Panc1 (cell line): ENCODE results near the gene APBB2. TPM values are rescaled to one million over a fixed set of nuclear protein-coding genes. Genes with fewer than 3 reads are reported as not detected.
A peak's percentile ranks its signal among the peaks of the same experiment; 100 is the strongest.

Experiments used
- ATAC-seq: fragments of 200-7000 bp; cut with Tn5 transposase; 2 replicates; pipeline ENCODE4 v1.9.1; 2020; ENCODE audit warnings: mild to moderate bottlenecking, moderate library complexity
- BruUV-seq: library from RNA; stranded (reverse); fragments of 400-500 nt; replicated peaks from 2 replicates; lab custom pipeline; 2021; lab: Mats Ljungman, UMichigan
- CTCF ChIA-PET: fragments of 300-600 bp; sonication (Branson Sonifier 250); formaldehyde crosslinking; loops from one replicate; lab custom pipeline; 2022; ENCODE audit warnings: antibody characterized with exemption; lab: Charles Lee
- POLR2A ChIA-PET: fragments of 300-600 bp; sonication (Branson Sonifier 250); formaldehyde crosslinking; loops from one replicate; lab custom pipeline; 2022; ENCODE audit warnings: antibody characterized with exemption; lab: Charles Lee
- DNase-seq: peaks from one replicate; pipeline ENCODE4 v3.0.0-alpha.2; 2010; ENCODE audit warnings: low read depth, low spot score
- H3K27ac ChIP-seq: 2 replicates; pipeline ENCODE4 v1.5.1; 2011; ENCODE audit warnings: mild to moderate bottlenecking, low read length, inconsistent platforms
- H3K27me3 ChIP-seq: fragments of 200-500 bp; sonication (Bioruptor generic); 2 replicates; pipeline ENCODE4 v1.6.0; 2014; ENCODE audit warnings: low read length, inconsistent platforms; ENCODE audit not compliant: control insufficient read depth, insufficient read depth
- H3K36me3 ChIP-seq: fragments of 200-500 bp; sonication (Bioruptor generic); 2 replicates; pipeline ENCODE4 v1.5.1; 2014; ENCODE audit warnings: inconsistent platforms, mild to moderate bottlenecking, low read length, moderate library complexity; ENCODE audit not compliant: control insufficient read depth, insufficient read depth
- H3K4me1 ChIP-seq: 2 replicates; pipeline ENCODE4 v1.5.1; 2011; ENCODE audit warnings: inconsistent platforms, mild to moderate bottlenecking, low read length, moderate library complexity; ENCODE audit not compliant: control insufficient read depth, insufficient read depth
- H3K4me3 ChIP-seq, 2 experiments: 2 replicates each; pipeline ENCODE4 v1.5.1; 2011 to 2012; ENCODE audit warnings: low read depth in 2 of 2, low read length in 2 of 2, mild to moderate bottlenecking in 2 of 2, inconsistent platforms in 1 of 2, moderate library complexity in 1 of 2
- H3K9me3 ChIP-seq: fragments of 200-500 bp; sonication (Bioruptor generic); 2 replicates; pipeline ENCODE4 v1.5.1; 2014; ENCODE audit warnings: low read depth, mild to moderate bottlenecking, inconsistent platforms, low read length, moderate library complexity; ENCODE audit not compliant: control insufficient read depth, insufficient read depth
- POLR2AphosphoS5 ChIP-seq: IDR thresholded peaks from 2 replicates; pipeline ENCODE4 v1.6.1; 2012; ENCODE audit warnings: mild to moderate bottlenecking, low read depth, low read length, moderate library complexity
- SIN3A ChIP-seq: IDR thresholded peaks from 2 replicates; pipeline ENCODE4 v1.6.1; 2012; ENCODE audit warnings: low read depth, mild to moderate bottlenecking, low read length, moderate library complexity, borderline replicate concordance; ENCODE audit not compliant: insufficient read depth
- TCF7L2 ChIP-seq: IDR thresholded peaks from 2 replicates; pipeline ENCODE4 v1.6.1; 2011; ENCODE audit warnings: mild to moderate bottlenecking, low read depth, low read length, inconsistent platforms
- in situ Hi-C: cut with HindIII; loops from 2 replicates; pipeline ENCODE4 v1.10.0; 2016; ENCODE audit warnings: low sequenced_read_pairs, low pct_unique_long_range_greater_than_20kb
- intact Hi-C: fragments of 100-400 bp; cut with micrococcal nuclease; formaldehyde crosslinking; loops from one replicate; pipeline ENCODE4 v1.10.0; 2022; ENCODE audit not compliant: unreplicated experiment
- total RNA-seq: library from RNA; stranded (reverse); gene quantifications from one replicate; pipeline ENCODE4 v1.2.1, GENCODE V29; 2021; ENCODE audit not compliant: unreplicated experiment
- TF ChIP-seq, protein P1 (sequence below): fragments of 450-650 bp; IDR thresholded peaks from 2 replicates; pipeline ENCODE4 v1.5.1; 2017; ENCODE audit warnings: mild to moderate bottlenecking
- TF ChIP-seq, protein P2 (sequence below), 2 experiments: IDR thresholded peaks; 2 replicates each; pipeline ENCODE4 v1.6.1; 2011 to 2012; ENCODE audit warnings: low read depth in 2 of 2, control low read depth in 1 of 2, low read length in 1 of 2, mild to moderate bottlenecking in 1 of 2, moderate library complexity in 1 of 2; ENCODE audit not compliant: insufficient read depth in 1 of 2

APBB2 gene
- total RNA-seq, 1 experiment from 2014 or later, result 27.1 TPM

DNA sequence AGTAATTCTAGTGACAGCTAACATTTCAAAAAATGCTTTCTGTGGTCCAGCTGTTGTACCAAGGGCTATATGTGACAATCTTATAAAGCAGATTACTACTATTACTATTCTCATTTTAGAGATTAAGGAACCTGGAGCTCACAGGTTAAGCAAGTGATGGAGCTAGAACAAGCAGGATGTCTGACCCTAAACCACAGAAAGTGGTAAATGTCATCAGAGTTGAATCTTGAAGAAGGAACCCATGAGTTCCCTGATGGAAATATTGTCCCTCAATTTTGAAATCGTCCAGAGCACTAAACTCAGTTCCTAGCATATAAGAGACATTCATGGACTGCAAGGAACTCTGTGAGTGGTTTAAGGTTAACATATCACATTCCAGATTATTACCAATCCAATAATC, 214.0 kb downstream of the APBB2 start:
- BruUV-seq, result no TSS peak

DNA sequence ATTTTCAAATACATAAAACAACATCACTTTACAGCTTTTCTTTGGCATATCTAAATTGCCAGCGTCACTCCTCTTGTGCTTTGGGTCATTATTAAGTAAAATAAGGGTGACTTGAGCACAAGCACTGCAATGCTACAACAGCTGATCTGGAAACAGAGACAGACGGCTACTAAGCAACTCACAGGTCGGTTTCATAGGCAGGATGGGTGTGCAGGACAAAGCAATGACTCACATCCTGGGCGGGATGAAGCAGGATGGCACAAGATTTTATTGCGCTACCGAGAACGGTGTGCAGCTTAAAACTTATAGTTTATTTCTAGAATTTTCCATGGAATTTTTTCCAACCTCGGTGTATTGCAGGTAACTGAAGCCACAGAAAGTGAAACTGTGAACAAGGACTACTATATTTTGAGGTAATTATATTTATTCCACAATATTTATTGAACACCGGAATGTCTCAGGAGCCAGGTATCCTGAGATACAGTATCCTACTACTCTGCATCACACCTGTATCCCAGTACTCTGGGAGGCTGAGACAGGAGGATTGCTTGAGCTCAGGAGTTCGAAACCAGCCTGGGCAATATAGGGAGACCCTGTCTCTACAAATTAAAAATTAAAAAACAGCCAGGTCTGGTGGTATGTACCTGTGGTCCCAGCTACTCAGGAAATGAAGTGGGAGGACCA, 215.5 kb downstream of the APBB2 start:
- H3K4me1 ChIP-seq, result 0 out of 2 replicates have a peak, but pooled peaks cover 4% of the 10 kb centered on the region
- H3K4me3 ChIP-seq, result peak overlapping the region in 1 of 2 experiments; percentile 32; a peak in 2 of 4 replicates
- TF ChIP-seq TCF7L2, result no peak
- TF ChIP-seq, protein P1, sequence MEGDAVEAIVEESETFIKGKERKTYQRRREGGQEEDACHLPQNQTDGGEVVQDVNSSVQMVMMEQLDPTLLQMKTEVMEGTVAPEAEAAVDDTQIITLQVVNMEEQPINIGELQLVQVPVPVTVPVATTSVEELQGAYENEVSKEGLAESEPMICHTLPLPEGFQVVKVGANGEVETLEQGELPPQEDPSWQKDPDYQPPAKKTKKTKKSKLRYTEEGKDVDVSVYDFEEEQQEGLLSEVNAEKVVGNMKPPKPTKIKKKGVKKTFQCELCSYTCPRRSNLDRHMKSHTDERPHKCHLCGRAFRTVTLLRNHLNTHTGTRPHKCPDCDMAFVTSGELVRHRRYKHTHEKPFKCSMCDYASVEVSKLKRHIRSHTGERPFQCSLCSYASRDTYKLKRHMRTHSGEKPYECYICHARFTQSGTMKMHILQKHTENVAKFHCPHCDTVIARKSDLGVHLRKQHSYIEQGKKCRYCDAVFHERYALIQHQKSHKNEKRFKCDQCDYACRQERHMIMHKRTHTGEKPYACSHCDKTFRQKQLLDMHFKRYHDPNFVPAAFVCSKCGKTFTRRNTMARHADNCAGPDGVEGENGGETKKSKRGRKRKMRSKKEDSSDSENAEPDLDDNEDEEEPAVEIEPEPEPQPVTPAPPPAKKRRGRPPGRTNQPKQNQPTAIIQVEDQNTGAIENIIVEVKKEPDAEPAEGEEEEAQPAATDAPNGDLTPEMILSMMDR, result no peak
- no peak for TF ChIP-seq POLR2AphosphoS5
- no peak for TF ChIP-seq SIN3A
- TF ChIP-seq, protein P2, sequence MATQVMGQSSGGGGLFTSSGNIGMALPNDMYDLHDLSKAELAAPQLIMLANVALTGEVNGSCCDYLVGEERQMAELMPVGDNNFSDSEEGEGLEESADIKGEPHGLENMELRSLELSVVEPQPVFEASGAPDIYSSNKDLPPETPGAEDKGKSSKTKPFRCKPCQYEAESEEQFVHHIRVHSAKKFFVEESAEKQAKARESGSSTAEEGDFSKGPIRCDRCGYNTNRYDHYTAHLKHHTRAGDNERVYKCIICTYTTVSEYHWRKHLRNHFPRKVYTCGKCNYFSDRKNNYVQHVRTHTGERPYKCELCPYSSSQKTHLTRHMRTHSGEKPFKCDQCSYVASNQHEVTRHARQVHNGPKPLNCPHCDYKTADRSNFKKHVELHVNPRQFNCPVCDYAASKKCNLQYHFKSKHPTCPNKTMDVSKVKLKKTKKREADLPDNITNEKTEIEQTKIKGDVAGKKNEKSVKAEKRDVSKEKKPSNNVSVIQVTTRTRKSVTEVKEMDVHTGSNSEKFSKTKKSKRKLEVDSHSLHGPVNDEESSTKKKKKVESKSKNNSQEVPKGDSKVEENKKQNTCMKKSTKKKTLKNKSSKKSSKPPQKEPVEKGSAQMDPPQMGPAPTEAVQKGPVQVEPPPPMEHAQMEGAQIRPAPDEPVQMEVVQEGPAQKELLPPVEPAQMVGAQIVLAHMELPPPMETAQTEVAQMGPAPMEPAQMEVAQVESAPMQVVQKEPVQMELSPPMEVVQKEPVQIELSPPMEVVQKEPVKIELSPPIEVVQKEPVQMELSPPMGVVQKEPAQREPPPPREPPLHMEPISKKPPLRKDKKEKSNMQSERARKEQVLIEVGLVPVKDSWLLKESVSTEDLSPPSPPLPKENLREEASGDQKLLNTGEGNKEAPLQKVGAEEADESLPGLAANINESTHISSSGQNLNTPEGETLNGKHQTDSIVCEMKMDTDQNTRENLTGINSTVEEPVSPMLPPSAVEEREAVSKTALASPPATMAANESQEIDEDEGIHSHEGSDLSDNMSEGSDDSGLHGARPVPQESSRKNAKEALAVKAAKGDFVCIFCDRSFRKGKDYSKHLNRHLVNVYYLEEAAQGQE (IDR thresholded peaks at IDR 0.05; ENCODE audit: insufficient read depth in 1 of 2, low read depth in 2 of 2, low read length in 1 of 2), result no peak
- no peak for DNase-seq
- BruUV-seq, result no TSS peak
- no peaks in the 10 kb centered on the region for H3K27me3 ChIP-seq
- POLR2A ChIA-PET, result no interaction called here
- in situ Hi-C loops (no loop called here), intact Hi-C loops (no loop called here)
- no peaks in the 10 kb centered on the region for H3K9me3 ChIP-seq
- CTCF ChIA-PET, result no interaction called here
- H3K27ac ChIP-seq, result peak overlapping the region; percentile 59
- no peaks in the 10 kb centered on the region for H3K36me3 ChIP-seq
- ATAC-seq, result peak; percentile 95

More for the DNA sequence above, 214.0 kb downstream of the APBB2 start:
- ATAC-seq (no peak), DNase-seq (no peak)
- ChIA-PET CTCF (no interaction called here), POLR2A (no interaction called here)
- in situ Hi-C loops, result no loop called here
- H3K27me3 ChIP-seq, result no peaks in the 10 kb centered on the region
- no peak for TF ChIP-seq POLR2AphosphoS5
- no peaks in the 10 kb centered on the region for H3K36me3 ChIP-seq
- H3K4me1 ChIP-seq, result 0 out of 2 replicates have a peak, but pooled peaks cover 4% of the 10 kb centered on the region
- no peak overlapping the region for H3K4me3 ChIP-seq
- no peak overlapping the region for H3K27ac ChIP-seq
- intact Hi-C loops, result no loop called here
- no peaks in the 10 kb centered on the region for H3K9me3 ChIP-seq

DNA sequence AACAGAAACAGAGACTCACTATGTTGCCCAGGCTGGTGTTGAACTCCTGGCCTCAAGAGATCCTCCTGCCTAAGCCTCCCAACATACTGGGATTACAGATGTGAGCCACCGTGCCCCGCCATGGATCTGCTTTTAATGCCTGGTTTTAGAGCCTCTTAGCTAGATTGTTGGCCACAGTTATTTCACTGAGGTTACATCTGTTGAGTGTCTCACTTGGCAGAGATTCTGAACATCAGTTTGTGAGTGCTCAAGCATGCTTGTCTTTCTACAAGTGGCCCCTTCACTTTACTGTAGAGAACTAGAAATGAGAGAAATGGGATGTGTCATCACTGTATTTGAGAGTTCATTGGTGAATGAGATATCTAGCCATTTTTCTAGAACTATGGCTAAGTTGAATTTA, 218.5 kb downstream of the APBB2 start:
- Histone ChIP-seq H3K27ac (no peak overlapping the region), H3K4me3 (no peak overlapping the region), H3K36me3 (no peaks in the 10 kb centered on the region), H3K9me3 (no peaks in the 10 kb centered on the region), H3K27me3 (no peaks in the 10 kb centered on the region), H3K4me1 (0 out of 2 replicates have a peak, but pooled peaks cover 4% of the 10 kb centered on the region)
- CTCF ChIA-PET, result no interaction called here
- in situ Hi-C loops (no loop called here), intact Hi-C loops (no loop called here)
- ATAC-seq, result no peak
- TF ChIP-seq TCF7L2, result no peak
- TF ChIP-seq, protein P2 (IDR thresholded peaks at IDR 0.05; ENCODE audit: insufficient read depth in 1 of 2, low read depth in 2 of 2, low read length in 1 of 2), result no peak
- no peak for TF ChIP-seq POLR2AphosphoS5
- TF ChIP-seq, protein P1, result no peak
- POLR2A ChIA-PET, result no interaction called here
- DNase-seq, result no peak
- BruUV-seq, result no TSS peak
